AG10803 (cell line): ENCODE data around the gene SRRM5.

Source experiments
- DNase-seq: peaks from one replicate; pipeline ENCODE4 v3.0.0; 2010; ENCODE audit warnings: low read depth
- H3K4me3 ChIP-seq: 2 replicates; pipeline ENCODE4 v1.5.1; 2011; ENCODE audit warnings: mild to moderate bottlenecking, low read length, control low read depth
- TF ChIP-seq, protein P1 (sequence below): conservative IDR thresholded peaks from 2 replicates; pipeline ENCODE4 v1.5.1; 2011; ENCODE audit warnings: mild to moderate bottlenecking, low read length, control low read depth, inconsistent platforms

Gene SRRM5

GRCh38 chr19:43572171-43572588 lies 39.7 kb upstream of the SRRM5 start:
- DNase-seq, result no peak
- no peak overlapping the region for H3K4me3 ChIP-seq
- TF ChIP-seq, protein P1, sequence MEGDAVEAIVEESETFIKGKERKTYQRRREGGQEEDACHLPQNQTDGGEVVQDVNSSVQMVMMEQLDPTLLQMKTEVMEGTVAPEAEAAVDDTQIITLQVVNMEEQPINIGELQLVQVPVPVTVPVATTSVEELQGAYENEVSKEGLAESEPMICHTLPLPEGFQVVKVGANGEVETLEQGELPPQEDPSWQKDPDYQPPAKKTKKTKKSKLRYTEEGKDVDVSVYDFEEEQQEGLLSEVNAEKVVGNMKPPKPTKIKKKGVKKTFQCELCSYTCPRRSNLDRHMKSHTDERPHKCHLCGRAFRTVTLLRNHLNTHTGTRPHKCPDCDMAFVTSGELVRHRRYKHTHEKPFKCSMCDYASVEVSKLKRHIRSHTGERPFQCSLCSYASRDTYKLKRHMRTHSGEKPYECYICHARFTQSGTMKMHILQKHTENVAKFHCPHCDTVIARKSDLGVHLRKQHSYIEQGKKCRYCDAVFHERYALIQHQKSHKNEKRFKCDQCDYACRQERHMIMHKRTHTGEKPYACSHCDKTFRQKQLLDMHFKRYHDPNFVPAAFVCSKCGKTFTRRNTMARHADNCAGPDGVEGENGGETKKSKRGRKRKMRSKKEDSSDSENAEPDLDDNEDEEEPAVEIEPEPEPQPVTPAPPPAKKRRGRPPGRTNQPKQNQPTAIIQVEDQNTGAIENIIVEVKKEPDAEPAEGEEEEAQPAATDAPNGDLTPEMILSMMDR, result no peak

- DNase-seq, result no peak
- peak overlapping the region; percentile 94 for H3K4me3 ChIP-seq
- TF ChIP-seq, protein P1, result no peak
These were observed 37.3 kb upstream of the SRRM5 start for GRCh38 chr19:43574424-43575155.

DNA sequence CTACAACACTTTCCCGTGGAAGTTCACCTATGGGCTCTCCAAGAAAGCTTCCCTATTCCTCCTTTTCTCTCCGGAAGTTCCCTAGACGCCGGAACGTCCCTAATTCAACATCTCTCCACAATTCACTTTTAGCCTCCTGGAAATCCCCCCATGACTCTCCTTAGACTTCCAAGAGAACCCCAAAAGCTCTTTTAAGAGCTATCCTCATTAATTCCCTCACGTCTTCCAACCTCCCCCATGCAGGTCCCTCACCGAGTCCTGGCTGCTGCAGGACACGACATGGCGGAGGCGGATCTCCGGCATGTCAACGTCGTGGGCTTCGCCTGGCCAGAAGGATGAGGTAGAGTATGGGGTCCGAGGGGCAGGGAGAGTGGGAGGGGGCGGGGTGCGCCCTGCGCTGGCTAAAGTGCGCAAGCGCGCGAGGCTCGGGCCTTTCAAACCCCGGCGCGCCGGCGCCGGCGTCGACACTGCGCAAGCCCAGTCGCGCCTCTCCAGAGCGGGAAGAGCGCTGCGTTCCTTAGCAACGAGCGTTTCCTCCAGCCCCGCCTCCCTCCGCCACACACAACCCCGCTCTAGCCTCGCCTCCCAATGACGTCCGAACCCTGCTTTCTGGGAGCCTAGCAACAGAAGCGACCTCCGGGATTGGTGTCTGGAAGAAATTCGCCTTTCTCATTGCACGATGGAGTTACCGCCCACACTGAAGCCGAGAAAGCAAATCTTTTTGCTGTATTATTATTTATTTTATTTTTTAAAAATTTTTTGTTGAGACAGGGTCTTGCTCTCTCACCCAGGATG lies 36.5 kb upstream of the SRRM5 start, which contains the start of the genes PINLYP and XRCC1:
Gene PINLYP, plus strand, starts transcription at position 646 of the 795 bp plus-strand sequence. CDS start 1,391 bp downstream, outside the sequence.
Gene XRCC1, minus strand, starts transcription at position 372 of the 795 bp plus-strand sequence. Its CDS starts 69 bp downstream, at position 303.
- peak; percentile 97 for DNase-seq
- TF ChIP-seq, protein P1, result no peak

DNA sequence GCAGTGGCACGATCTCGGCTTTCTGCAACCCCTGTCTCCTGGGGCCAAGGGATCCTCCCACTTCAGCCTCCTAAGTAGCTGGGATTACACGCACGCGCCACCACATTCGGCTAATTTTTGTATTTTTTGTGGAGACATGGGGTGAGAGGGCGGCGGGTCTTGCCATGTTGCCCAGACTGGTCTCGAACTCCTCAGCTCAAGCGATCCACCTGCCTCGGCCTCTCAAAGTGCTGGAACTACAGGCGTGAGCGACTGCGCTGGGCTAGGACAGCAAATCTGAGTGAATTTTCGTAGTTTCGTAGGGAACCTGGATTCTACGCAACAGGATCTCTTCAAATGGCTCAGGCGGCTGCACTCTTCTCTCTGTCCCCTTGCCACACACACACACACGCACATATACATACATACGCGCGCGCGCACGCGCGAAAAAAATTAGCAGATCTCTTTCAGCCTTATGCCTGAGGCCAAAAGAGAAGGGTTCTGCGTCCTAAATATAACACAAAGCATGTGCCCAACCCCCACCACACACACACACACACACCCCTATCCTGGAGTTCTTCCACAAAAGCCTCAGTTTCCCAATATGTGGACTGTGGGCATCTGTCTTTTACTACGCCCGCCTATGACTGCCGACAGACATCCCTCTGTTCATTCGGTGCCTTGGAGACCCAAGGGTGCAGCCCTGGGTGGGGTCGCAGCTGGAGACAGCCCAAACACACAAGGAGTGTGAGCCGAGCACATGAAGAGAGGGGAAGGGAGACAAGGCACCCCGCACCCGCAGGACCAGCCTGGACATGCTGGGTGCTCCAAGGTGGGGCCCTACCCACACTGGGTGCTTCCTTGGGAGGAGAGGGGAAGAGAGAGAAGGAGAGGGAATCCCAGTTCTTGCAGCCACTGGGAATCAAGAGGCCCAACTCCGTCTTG lies 35.7 kb upstream of the SRRM5 start:
- H3K4me3 ChIP-seq, result peak overlapping the region; percentile 60

More for the DNA sequence above, 36.5 kb upstream of the SRRM5 start, which contains the start of the genes PINLYP and XRCC1:
- peak within 1 kb of the TSS; percentile 94 for H3K4me3 ChIP-seq

DNA sequence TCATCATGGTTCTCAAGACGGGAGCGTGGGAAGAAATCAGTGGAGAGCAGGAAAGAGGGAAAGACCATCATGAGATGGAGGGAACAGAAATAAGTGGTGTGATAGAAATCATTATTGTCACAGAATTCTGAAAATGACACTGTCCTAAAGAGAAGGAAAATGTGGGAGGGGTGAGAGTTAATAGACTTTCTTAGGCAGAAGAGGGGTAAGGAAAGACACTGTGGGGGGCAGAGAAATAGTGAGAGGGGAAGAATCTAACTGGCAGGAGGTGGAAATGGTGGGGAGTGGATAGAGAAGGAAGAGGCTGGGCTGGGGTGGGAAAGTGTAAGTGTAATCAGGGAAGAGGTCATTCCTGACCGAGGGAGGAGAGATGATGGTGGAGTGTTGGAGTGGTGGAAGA lies 33.1 kb upstream of the SRRM5 start:
- TF ChIP-seq, protein P1, result no peak
- no peak for DNase-seq
- no peak overlapping the region for H3K4me3 ChIP-seq

More for the DNA sequence above, 35.7 kb upstream of the SRRM5 start:
- TF ChIP-seq, protein P1, result no peak
- no peak for DNase-seq

GRCh38 chr19:43581467-43581866 lies 30.4 kb upstream of the SRRM5 start:
- no peak for DNase-seq
- TF ChIP-seq, protein P1, result no peak
- H3K4me3 ChIP-seq, result no peak overlapping the region
